PC-9 (cell line): ENCODE measurements around the gene FAM180A. TPM values are rescaled to one million over a fixed set of nuclear protein-coding genes. Genes with fewer than 3 reads are reported as not detected.
"Not testable (repeated sequence)": the region's sequence is repeated elsewhere in the genome, so short reads cannot be mapped to it uniquely, and the experiment has no call there.

Source experiments
- BruUV-seq: library from RNA; stranded (reverse); fragments of 400-500 nt; replicated peaks from 2 replicates; lab custom pipeline; 2021; lab: Mats Ljungman, UMichigan
- CTCF ChIA-PET: fragments of 300-600 bp; sonication (Branson Sonifier 250); formaldehyde crosslinking; loops from one replicate; lab custom pipeline; 2022; ENCODE audit warnings: antibody characterized with exemption; lab: Charles Lee
- POLR2A ChIA-PET: fragments of 300-600 bp; sonication (Branson Sonifier 250); formaldehyde crosslinking; loops from one replicate; lab custom pipeline; 2022; ENCODE audit warnings: antibody characterized with exemption; ENCODE audit not compliant: unreplicated experiment; lab: Charles Lee
- DNase-seq, 2 experiments: peaks; one replicate each; pipeline versions ENCODE4 v3.0.0 to v3.0.0-alpha.2; 2015 to 2022; ENCODE audit warnings: mixed read lengths in 1 of 2
- H2AFZ ChIP-seq: fragments of 200-600 bp; sonication (generic); 2 replicates; pipeline ENCODE4 v1.8.1; 2017; ENCODE audit warnings: antibody characterized with exemption
- H3F3A ChIP-seq: fragments of 200-600 bp; sonication (generic); 2 replicates; pipeline ENCODE4 v1.8.1; 2017; ENCODE audit warnings: antibody characterized with exemption, mild to moderate bottlenecking, low read depth; ENCODE audit not compliant: insufficient read depth
- H3K27ac ChIP-seq: fragments of 200-600 bp; sonication (generic); 2 replicates; pipeline ENCODE4 v1.6.1; 2016; ENCODE audit warnings: mixed run types
- H3K27me3 ChIP-seq: fragments of 200-600 bp; sonication (generic); 2 replicates; pipeline ENCODE4 v1.6.1; 2016; ENCODE audit warnings: low read depth, mixed run types; ENCODE audit not compliant: insufficient read depth
- H3K36me3 ChIP-seq: fragments of 200-600 bp; sonication (generic); 2 replicates; pipeline ENCODE4 v1.6.1; 2016; ENCODE audit warnings: low read depth, mixed run types
- H3K4me1 ChIP-seq: fragments of 200-600 bp; sonication (generic); replicated peaks from 2 replicates; pipeline ENCODE4 v1.6.1; 2016; ENCODE audit warnings: mixed run types; ENCODE audit not compliant: insufficient read depth
- H3K4me2 ChIP-seq: fragments of 200-600 bp; sonication (generic); 2 replicates; pipeline ENCODE4 v1.6.1; 2017; ENCODE audit warnings: mixed run types
- H3K4me3 ChIP-seq: fragments of 200-600 bp; sonication (generic); 2 replicates; pipeline ENCODE4 v1.6.1; 2016; ENCODE audit warnings: mixed run types
- H3K79me2 ChIP-seq: fragments of 200-600 bp; sonication (generic); 2 replicates; pipeline ENCODE4 v1.6.1; 2017; ENCODE audit warnings: low read depth, mixed run types
- H3K9me2 ChIP-seq: fragments of 200-600 bp; sonication (generic); 2 replicates; pipeline ENCODE4 v1.8.1; 2017; ENCODE audit warnings: mild to moderate bottlenecking; ENCODE audit not compliant: insufficient read depth
- H3K9me3 ChIP-seq: fragments of 200-600 bp; sonication (generic); 2 replicates; pipeline ENCODE4 v1.8.1; 2016; ENCODE audit warnings: low read depth; ENCODE audit not compliant: insufficient read depth
- H4K20me1 ChIP-seq: fragments of 200-600 bp; sonication (generic); 2 replicates; pipeline ENCODE4 v1.8.1; 2017; ENCODE audit not compliant: insufficient read depth
- EZH2 ChIP-seq: fragments of 200-600 bp; sonication (generic); IDR thresholded peaks from 2 replicates; pipeline ENCODE4 v1.8.0; 2017; ENCODE audit warnings: antibody characterized with exemption, low read depth
- intact Hi-C: fragments of 100-400 bp; cut with micrococcal nuclease; formaldehyde crosslinking; loops from one replicate; pipeline ENCODE4 v1.10.0; 2022; ENCODE audit not compliant: unreplicated experiment
- total RNA-seq: library from RNA; stranded (reverse); gene quantifications from 2 replicates; pipeline ENCODE4 v1.2.3, GENCODE V29; 2021
- TF ChIP-seq, protein P1 (sequence below): fragments of 200-600 bp; sonication (generic); conservative IDR thresholded peaks from 2 replicates; pipeline ENCODE4 v1.6.1; 2017; ENCODE audit warnings: mixed run types, antibody characterized with exemption, mild to moderate bottlenecking, moderate library complexity

The FAM180A gene
- total RNA-seq, 1 experiment from 2014 or later, result not detected

- Histone ChIP-seq H3K4me2 (no peak overlapping the region), H2AFZ (no peak overlapping the region), H3K27ac (no peak overlapping the region), H3K4me3 (no peak overlapping the region), H3F3A (peaks cover 24% of the 10 kb centered on the region), H3K4me1 (peaks cover 30% of the 10 kb centered on the region), H3K9me2 (no peaks in the 10 kb centered on the region), H3K36me3 (no peaks in the 10 kb centered on the region), H3K79me2 (no peaks in the 10 kb centered on the region), H4K20me1 (no peaks in the 10 kb centered on the region), H3K27me3 (no peaks in the 10 kb centered on the region), H3K9me3 (no peaks in the 10 kb centered on the region)
- no peak for DNase-seq
- no peak for TF ChIP-seq EZH2
- TF ChIP-seq, protein P1, sequence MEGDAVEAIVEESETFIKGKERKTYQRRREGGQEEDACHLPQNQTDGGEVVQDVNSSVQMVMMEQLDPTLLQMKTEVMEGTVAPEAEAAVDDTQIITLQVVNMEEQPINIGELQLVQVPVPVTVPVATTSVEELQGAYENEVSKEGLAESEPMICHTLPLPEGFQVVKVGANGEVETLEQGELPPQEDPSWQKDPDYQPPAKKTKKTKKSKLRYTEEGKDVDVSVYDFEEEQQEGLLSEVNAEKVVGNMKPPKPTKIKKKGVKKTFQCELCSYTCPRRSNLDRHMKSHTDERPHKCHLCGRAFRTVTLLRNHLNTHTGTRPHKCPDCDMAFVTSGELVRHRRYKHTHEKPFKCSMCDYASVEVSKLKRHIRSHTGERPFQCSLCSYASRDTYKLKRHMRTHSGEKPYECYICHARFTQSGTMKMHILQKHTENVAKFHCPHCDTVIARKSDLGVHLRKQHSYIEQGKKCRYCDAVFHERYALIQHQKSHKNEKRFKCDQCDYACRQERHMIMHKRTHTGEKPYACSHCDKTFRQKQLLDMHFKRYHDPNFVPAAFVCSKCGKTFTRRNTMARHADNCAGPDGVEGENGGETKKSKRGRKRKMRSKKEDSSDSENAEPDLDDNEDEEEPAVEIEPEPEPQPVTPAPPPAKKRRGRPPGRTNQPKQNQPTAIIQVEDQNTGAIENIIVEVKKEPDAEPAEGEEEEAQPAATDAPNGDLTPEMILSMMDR, result peak; percentile 35; the same call in 1 of the 2 replicates
- ChIA-PET CTCF (no interaction called here), POLR2A (no interaction called here)
- BruUV-seq, result no TSS peak
- intact Hi-C loops, result no loop called here
Observed at GRCh38 chr7:135704074-135704473, 44.5 kb downstream of the FAM180A start.

DNA sequence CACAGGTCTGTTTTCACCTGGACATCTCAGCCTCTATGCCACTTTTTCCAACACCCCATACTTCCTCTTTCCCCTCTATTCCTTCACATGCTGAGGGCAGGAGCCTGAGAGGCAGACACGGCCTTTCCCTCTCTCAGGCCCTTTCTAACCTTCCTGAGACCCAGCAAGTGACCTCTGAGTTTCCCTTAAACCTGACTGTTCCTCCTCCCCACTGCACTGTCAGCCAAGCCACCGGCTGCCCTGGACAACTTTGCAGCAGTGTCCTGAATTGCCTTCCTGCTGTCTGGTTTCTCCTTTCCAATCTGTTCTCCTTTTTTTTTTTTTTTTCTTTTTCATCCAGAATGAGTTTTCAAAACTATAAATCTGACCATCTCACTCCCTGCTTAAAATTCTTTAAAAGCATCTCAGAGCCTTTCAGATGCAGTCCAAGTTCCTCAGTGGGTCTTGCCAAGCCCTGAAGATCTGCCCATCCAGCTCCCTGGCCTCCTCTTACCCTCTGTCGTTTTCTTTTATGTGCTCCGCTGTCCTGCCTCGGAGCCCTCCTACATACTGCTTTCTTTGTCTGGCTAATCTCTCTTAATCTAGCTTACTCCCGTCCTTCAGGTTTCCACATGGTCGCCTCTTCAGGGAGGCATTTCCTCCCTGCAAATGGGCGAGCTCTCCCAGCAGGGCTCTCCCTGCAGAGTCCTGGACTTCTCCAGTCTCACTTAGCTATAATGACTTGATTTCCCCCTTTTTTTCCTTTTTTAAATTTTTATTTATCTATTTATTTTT, 51.1 kb downstream of the FAM180A start:
- intact Hi-C loops, result no loop called here
- Histone ChIP-seq H3K9me3 (no peaks in the 10 kb centered on the region), H3K27ac (no peak overlapping the region), H4K20me1 (no peaks in the 10 kb centered on the region), H3K27me3 (no peaks in the 10 kb centered on the region), H3K9me2 (no peaks in the 10 kb centered on the region), H3K4me3 (no peak overlapping the region), H2AFZ (no peak overlapping the region), H3F3A (no peaks in the 10 kb centered on the region), H3K4me2 (no peak overlapping the region), H3K36me3 (no peaks in the 10 kb centered on the region), H3K4me1 (no peaks in the 10 kb centered on the region), H3K79me2 (no peaks in the 10 kb centered on the region)
- ChIA-PET POLR2A (interaction anchor here (0.7 kb wide), 1 partner anchor 8 kb away, joined by 4 read pairs; no protein-coding TSS in a partner anchor), CTCF (no interaction called here)
- no TSS peak for BruUV-seq
- no peak for DNase-seq
- TF ChIP-seq, protein P1, result no peak
- TF ChIP-seq EZH2, result no peak

GRCh38 chr7:135693558-135693957, 55.1 kb downstream of the FAM180A start:
- no peaks in the 10 kb centered on the region for H3K79me2 ChIP-seq
- H3K27me3 ChIP-seq, result no peaks in the 10 kb centered on the region
- ChIA-PET CTCF (interaction anchor here (0.5 kb wide), 1 partner anchor 94 kb away, joined by 3 read pairs; no protein-coding TSS in a partner anchor), POLR2A (no interaction called here)
- H3K9me2 ChIP-seq, result no peaks in the 10 kb centered on the region
- TF ChIP-seq, protein P1, result no peak
- TF ChIP-seq EZH2, result no peak
- H3K27ac ChIP-seq, result no peak overlapping the region
- H2AFZ ChIP-seq, result no peak overlapping the region
- no peak overlapping the region for H3K4me3 ChIP-seq
- no peak overlapping the region for H3K4me2 ChIP-seq
- no peak for DNase-seq
- no peaks in the 10 kb centered on the region for H3K36me3 ChIP-seq
- H3F3A ChIP-seq, result no peaks in the 10 kb centered on the region
- no peaks in the 10 kb centered on the region for H4K20me1 ChIP-seq
- intact Hi-C loops, result no loop called here
- H3K9me3 ChIP-seq, result no peaks in the 10 kb centered on the region
- no TSS peak for BruUV-seq
- H3K4me1 ChIP-seq, result no peaks in the 10 kb centered on the region

DNA sequence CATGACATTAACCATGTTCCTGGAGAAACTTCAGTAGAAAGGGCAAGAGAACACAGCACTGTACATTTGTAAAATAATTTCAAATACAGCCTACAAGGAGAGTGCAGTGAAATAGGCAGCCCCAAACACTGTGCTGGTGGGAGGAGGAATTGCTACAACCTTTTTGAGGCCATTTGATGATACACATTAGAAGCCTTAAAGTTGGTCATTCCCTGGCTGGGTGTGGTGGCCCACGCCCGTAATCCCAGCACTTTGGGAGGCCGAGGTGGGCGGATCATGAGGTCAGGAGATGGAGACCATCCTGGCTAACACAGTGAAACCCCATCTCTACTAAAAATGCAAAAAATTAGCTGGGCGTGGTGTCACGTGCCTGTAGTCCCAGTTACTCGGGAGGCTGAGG, 56.0 kb downstream of the FAM180A start:
- H3K4me2 ChIP-seq, H4K20me1 ChIP-seq, H3K79me2 ChIP-seq, H3K36me3 ChIP-seq, H2AFZ ChIP-seq, H3K27me3 ChIP-seq, DNase-seq, H3K27ac ChIP-seq, CTCF ChIA-PET, H3K9me2 ChIP-seq, H3K4me3 ChIP-seq, intact Hi-C loops, POLR2A ChIA-PET, H3K4me1 ChIP-seq, BruUV-seq, H3K9me3 ChIP-seq, H3F3A ChIP-seq: not testable (repeated sequence)
